HG03520 (cell line): ENCODE results near the gene MBTPS1.

Experiments
- ATAC-seq: cut with Tn5 transposase; IDR thresholded peaks from one replicate; pipeline ENCODE4 v1.9.1; 2021; ENCODE audit warnings: mild to moderate bottlenecking, moderate library complexity; ENCODE audit not compliant: unreplicated experiment

MBTPS1 gene

DNA sequence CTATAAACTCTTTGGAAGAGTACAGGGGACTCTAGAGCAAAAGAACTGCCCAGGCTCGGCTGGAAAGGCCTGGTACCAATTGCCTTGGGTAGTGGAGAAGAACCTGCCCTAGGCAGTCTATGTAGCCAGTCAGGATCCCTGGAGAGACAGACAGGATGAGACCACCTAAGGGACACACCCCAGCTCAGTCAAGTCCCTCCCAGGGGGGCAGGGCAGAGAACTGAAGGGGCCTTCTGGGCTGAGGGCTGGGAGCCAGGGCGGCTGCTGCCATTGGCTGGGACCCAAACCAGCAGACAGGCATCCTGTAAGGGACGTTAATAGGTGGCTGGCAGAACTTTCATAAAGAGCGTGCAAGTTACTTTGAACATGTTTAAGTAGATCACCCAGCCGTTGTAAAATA lies 61.4 kb downstream of the MBTPS1 start:
- no peak for ATAC-seq

DNA sequence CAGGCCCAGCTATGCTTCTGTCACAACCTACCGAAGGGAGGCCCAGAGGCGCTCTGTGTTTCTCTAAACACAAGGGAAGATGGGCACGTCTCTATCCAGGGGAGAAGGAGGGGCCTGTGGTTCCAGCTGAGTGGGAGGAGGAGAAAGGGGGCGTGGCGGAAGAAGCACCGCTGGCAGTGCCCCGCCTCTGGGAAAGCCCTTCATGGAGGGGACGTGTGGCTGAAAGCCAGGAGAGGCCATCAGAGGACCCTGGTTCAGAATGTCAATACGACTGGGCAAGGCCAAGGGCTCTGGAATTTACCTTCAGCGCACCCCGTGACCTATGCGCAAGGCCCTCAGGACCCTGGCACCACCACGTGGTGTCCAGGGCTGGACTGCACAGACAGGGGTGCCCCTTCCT lies 61.8 kb downstream of the MBTPS1 start:
- no peak for ATAC-seq

DNA sequence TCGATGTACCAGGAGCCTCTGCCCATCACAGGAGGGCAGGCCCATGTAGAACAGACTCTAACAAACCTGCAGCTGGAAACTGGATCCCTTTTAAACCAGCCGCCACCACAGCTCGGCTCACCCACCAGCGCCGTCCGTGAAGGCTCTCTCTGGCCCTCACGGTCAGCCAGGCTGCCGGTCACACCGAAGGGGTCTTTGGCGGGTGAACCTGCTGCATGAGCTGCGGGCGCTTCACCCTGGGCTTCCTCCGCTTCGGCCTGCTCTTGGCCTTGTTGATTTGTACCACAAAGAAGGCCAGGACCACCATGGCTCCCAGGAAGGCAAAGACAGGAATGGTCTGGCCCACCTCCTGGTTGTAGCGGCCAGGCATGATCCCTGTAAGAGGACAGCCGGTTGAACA lies 62.5 kb downstream of the MBTPS1 start:
- no peak for ATAC-seq

DNA sequence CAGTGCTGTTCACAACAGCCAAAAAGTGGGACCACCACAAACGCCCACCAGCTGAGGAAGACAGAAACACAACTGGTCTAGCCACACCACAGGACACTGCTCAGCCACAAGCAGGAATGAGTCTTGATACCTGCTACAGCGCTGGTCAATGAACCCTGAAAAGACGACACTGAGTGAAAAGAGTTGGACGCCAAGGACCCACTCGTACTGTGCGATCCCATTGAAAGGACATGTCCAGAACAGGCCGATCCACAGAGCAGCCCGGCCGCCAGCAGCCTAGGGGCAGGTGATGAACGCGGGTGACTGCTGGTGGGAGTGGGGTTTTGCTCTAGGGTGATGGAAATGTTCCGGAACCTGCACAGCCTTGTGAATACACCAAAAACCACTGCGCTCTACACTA lies 63.5 kb downstream of the MBTPS1 start:
- ATAC-seq, result no peak

DNA sequence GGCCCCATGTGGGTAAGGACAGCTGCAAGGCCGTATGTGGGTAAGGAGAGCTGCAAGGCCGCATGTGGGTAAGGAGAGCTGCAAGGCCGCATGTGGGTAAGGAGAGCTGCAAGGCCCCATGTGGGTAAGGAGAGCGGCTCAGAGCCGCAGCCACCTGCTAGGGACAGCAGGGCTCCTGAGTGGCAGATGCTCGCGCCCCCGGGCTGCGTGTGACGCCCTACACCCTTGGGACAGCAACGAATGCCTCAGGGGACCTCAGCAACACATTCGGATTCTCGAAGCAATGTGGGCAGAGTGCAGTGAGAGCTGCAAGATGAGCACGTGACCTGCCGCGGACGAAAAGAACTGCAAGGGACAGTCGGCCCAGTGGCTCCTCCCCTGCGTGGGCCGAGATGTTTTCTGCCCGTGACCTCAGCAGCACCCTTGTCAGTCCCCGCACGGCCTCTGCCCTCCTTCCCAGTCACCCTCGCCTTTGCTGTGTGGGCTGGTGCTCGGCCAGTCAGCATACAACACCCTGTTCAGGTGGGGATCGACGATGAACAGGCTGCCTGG lies 64.6 kb downstream of the MBTPS1 start:
- no peak for ATAC-seq

DNA sequence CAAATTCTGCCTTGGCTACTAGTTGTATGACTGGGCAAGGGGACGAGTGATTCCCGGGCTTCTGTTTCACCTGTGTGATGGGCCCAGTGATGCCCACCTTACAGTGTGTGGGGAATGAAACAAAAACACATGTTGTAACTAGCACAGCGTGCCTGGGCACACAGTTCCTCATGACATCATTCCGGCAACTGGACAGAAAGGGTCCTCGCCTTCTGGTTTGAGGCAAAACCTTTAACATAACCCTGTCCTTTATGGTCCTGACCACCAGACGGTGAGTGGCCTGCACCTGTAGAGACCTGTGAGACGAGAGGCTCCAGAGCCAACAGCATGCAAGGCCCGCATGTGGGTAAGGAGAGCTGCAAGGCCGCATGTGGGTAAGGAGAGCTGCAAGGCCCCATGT lies 66.4 kb downstream of the MBTPS1 start:
- ATAC-seq, result no peak

DNA sequence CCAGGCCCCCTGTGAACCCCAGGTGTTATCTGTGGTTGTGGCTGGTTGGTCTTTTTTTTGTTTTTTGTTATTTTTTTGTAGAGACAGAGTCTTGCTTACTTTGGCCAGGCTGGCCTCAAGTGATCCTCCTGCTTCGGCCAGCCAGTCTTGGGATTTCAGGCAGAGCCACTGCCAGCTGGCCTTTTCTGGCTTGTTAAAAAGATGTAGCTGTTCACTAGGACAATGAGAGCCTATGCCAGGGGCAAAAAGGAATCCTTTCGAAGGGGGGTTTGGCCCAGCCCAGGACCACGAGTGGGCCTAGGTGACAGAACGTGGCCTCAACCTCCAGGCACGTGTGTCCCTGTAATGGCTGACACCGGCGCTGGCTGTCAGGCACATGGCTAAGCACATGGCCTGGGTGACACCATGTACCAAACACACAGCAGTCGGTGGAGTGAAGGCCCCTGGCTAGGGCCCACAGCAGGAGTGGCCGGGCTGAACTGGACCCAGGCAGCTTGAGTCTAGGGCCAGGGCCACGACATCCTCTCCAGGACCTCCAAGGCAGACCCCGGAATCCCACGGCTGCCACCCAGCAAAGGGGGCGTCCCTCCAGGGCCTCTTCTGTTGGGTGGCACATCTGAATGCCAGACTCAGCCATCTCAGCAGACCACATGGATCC lies 67.2 kb downstream of the MBTPS1 start:
- no peak for ATAC-seq

DNA sequence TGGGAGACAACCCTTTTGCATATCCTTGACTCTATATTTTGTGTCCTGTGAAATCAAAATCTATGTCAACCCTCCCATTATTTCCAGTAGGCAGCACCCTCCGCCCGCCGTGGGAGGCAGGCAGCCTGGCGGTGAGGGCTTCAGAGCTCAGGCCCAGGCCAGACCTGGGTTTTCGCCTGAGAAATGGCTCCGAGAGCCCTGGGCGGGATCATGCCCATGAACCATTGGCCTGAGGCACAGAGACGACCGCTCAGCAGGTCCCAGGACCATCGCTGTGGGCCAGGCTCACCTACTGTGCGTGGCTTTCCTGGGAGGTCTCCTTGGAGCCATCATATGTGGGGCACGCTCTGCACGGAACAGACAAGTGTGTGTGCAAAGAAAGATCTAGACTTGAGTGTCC lies 67.9 kb downstream of the MBTPS1 start:
- ATAC-seq, result no peak

DNA sequence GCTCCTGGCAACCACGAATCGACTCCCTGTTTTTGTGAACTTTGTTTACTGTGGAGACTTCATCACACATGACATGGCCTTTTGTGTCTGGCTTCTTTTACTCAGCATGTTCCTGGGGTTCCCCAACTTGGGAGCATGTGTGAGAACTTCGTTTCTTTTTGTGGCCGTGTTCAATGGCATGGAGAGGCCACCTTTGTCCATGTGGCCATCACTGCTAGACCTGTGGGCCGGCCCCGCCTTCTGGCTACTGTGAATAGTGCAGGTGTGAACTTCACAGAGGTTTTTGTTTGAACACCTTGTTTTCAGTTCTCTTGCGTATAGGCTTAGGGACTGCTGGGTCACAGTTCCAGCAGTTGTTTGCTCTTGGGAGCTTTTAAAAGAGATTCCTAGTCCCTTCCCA lies 68.5 kb downstream of the MBTPS1 start:
- ATAC-seq, result no peak

DNA sequence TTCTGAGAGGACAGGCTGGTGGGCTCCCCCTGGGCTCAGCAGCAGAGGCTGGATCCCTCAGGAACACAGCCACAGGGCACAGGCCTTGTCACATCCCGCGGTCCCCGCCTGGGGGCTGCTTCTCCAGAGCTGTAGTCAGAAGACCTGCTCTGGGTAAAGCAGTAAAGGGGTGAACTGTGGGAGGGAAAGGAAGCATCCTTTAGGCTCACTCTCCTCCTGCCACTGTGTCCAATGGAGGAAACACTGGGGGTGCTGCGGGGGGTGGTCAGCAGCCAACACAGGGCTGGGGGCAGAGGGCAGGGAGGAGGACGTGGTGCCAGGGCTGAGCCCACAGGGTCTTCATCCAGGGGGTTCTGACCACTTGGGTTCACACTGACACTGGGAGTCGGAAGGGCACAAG lies 69.1 kb downstream of the MBTPS1 start:
- ATAC-seq, result no peak

DNA sequence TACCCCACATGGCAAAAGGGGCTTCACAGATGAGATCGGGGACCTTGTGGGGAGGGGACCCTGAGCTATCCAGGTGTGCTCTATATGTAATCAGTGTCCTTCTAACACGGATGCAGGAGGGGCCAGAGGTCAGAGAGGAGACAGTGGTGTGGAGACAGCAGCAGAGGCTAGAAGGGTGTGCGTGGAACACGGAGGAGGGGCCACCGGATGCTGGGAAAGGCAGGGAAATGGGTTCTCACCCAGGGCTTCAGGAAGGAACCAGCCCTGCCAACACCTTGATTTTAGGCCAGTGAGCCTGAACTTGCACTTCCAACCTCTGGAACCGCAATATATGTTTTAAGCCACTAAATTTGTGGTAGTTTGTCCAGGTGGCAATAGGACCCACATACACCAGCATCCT lies 69.5 kb downstream of the MBTPS1 start:
- no peak for ATAC-seq

DNA sequence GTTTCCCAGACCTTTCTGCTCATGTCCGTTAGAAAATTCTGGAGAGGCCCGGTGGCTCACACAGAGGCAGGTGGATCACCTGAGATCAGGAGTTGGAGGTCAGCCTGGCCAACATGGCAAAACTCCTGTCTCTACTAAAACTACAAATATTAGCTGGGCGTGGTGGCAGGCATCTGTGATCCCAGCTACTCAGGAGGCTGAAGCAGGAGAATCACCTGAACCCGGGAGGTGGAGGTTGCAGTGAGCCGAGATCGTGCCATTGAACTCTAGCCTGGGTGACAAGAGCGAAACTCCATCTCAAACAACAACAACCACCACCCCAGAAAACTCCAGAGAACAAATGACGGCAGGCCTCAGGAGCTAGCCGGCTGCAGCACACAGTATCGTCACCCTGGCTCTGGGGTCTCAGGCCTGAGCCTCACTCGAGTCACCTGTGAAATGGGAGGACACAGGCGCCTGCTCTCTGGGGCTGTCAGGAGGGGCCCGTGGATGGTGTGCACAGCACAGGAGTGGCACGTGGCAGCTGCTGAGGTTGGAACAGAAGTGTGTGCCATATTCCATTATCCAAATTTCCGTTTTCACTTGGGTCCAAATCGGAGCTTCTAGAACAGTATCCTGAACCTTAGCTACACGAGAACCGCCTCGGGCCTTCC lies 70.8 kb downstream of the MBTPS1 start:
- ATAC-seq, result no peak

DNA sequence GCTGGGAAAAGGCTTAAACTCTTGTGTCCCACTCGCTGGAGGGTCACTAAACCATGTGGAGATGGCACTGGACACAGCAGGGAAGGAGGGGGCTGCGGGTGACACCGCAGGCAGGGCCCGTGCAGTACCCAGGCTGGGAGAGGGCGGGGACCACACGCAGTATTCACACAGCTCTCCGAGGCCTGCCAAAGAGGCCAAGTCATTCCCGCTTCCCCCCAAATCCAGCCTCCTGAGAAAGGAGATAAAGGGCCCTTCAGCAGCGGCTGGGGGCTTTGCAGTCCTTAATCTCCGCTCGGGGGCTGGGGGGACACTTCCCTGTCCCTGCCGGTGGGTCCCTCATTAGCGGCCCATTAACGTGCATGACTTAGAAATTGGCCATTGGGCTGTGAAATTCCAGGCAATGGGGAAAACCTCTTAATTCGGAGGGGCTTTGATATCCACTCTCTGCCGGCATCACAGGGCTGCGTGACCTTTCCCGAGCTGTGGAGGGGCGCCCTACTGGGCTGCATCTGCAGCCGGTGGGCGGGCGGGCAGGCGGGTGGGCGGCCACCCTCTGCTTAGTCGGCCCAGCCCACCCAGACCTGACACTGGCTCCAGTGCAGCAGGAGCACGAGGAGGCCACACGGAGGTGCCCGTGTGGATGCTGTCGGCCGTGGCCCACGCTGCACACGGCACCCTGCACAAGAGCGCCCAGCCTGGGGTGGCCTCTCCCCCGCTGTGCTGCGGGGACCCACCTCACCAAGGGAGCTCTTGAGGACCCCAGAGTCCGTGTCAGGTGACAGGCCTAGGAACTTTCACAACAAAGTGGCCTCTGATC lies 71.5 kb downstream of the MBTPS1 start:
- ATAC-seq, result no peak

DNA sequence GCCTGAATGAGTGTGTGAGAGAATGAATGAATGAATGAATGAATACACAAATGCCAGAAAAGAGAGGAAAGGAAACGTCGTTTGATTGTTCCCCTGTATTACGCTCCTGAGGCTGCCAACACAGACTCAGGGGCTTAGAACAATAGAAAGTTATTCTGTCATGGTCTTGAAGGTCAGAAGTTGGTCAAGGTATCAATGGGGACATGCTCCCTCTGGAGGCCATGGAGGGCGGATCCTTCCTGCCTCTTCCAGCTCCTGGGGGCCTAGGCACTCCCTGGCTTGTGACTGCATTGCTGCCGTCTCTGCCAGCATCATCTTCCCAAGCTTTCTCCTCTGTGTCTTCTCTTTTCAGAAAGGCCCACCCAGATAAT lies 72.6 kb downstream of the MBTPS1 start:
- ATAC-seq, result no peak

DNA sequence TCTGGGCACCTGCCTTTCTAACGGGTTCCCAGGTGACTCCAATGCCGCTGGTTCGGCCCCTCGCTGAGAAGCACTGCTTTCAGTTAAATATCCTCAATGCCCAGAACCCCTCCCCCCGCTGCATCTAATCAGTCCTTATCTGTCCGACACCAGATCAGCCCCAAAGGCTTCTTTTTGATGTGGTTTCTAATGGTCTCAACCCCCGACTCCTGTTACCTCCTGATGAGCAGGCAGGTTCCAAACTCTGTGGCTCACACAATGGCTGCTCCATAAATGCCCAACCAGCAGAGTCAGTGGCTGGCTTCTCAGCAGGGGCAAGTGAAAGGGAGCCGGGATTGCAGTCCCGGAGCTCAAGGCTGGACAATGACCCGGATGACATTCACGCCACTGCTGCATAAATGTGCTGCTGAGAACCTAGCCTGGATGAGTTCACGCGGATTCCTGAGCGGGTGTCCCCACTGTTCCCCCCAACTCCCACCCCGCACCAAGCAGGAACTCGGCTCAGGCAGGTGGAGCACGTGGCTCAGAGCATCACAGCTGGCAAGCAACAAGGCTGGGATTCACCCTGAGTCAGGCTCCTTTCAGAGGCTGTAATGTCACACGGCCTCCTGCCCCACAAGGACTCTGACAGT lies 73.1 kb downstream of the MBTPS1 start:
- no peak for ATAC-seq

DNA sequence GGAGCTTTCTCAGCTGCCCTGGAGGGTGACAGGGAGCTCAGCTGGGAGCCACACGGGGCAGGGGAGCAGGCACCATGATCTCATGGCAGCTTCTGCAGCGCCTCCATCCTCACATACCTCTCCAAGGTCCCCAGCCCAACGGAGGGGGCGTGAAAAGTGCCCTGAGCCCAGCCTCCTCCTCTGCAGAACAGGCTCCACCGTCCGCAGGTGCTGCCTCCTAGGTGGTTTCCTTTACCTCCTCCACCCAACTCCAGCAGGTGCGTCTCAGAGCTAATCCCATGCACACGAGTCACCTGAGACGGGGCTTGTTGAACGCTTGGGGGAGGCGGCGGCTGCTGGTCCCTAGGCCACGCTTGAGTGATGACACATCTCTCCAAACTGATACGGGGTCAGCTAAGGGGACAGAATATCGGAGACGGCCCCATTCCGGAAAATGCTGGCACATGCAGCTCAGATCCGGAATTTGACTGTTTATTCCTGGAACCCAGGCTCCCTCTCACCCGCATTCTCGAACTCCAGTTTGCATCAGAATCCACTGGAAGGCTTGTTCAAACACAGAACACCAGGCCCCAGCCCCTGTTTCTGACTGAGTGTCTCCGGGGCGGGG lies 73.8 kb downstream of the MBTPS1 start:
- ATAC-seq, result no peak

DNA sequence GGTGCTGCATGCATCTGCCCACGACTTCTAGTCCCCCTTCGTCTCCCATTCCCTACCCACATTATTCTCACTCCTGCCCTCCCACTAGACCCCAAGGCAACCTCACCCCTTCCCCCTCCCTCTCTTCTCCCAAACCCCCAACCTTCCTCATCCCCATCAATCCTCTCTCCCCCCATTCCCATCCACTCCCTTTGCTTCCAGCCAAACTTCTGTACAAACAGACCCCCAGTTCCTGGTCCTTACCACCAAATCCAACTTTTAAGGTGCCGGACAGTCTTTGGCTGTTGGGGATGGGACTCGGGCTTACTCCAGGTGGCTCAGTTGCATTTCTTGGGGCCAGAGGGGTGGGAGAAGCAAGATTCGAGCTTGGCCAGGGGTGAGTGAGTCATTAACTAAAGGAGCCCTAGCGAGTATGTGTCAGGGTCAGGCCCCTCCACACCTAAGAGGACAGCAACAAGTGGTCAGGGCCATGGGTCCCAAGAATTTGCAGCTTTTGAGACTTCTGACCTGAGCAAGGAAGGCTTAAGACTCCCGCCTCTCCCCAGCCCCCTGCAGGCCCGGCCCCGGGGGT lies 74.3 kb downstream of the MBTPS1 start, which contains the start of gene SLC38A8:
Gene SLC38A8, minus strand, starts transcription at position 488 of the 571 bp plus-strand sequence. CDS start 638 bp downstream, outside the sequence.
- ATAC-seq, result no peak

DNA sequence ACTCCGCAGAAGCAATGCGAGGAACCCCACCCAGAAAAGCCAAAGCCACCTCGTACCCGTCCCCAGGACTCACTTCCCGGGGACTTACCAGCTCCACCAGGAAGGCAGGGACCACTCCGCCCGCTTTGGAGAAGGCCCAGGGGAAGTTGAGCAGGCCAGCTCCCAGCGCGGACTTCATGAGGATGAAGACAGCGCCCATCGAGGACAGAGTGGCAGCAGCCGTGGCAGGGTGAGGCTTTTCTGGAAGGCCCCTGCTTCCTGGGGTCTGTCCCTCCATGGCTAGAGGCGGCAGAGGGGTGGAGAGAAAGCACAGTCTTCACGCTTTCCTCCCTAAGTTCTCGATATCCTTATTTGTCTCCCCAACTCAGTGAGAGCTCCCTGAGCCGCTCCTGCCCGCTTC lies 74.9 kb downstream of the MBTPS1 start:
- ATAC-seq, result no peak

DNA sequence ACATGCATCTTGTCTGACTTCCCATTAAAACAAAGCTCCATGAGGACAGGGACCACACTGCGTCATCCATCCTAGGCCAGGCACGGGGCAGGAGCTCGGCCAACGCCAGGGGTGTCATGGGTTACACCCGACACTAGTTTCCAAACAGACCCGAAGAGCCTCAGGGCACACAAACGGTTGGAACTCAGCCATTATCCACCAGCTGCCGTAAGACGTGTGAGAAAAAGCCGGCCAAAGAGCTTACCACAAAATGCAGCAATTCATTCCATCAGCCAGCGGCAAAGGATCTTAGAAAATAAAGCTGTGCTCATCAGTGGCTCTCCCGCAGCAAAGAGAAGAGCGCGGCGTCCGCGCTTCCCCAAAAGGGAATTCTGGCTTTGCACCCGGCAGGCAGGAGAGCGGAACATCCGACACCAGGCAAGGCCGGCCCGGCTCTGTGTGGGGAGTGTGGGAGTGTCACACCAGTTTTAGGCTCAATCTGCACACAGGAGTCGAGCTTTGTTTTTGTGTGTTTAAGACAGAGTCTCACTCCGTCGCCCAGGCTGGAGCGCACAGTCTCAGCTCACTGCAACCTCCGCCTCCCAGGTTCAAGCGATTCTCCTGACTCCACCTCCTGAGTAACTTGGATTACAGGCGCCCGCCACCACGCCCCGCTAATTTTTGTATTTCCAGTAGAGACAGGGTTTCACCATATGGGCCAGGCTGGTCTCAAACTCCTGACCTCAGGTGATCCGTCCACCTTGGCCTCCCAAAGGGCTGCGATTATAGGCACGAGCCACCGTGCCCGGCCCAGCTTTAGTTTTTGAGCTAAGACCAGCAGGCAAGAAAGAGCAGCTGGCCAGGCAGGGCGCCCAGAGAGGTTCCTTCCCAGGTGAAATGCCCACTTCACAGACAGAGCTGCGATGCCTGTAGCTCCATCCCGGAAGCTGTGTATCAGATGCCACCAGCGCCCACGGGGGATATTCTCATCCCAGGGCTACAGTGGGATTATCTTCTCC lies 75.6 kb downstream of the MBTPS1 start:
- ATAC-seq, result no peak
